Esophagus squamous epithelium (tissue), 5 donors: ENCODE measurements around the gene ODC1. TPM values are rescaled to one million over a fixed set of nuclear protein-coding genes. Genes with fewer than 3 reads are reported as not detected.

ENCODE experiments used
- DNase-seq: peaks from one replicate; lab custom pipeline; 2025; lab: John Stamatoyannopoulos, UW
- H3K27ac ChIP-seq, 4 donors: fragments of 200-600 bp; sonication (generic); one replicate each; pipeline ENCODE4 v1.5.1; 2016 to 2019; ENCODE audit warnings: mild to moderate bottlenecking in 1 of 4
- H3K27me3 ChIP-seq, 4 donors: fragments of 200-600 bp; sonication (generic); 1 replicate in 3 of 4; 2 replicates in 1 of 4; pipeline versions ENCODE4 v1.5.1 to v1.6.0; 2017 to 2021; ENCODE audit warnings: antibody characterized with exemption in 1 of 4
- H3K36me3 ChIP-seq, 3 donors: fragments of 200-600 bp; sonication (generic); one replicate each; pipeline ENCODE4 v1.5.1; 2016 to 2019
- H3K4me1 ChIP-seq, 3 donors: fragments of 200-600 bp; sonication (generic); one replicate each; pipeline ENCODE4 v1.5.1; 2017 to 2019
- H3K4me3 ChIP-seq, 4 donors: fragments of 200-600 bp; sonication (generic); 1 replicate in 3 of 4; 2 replicates in 1 of 4; pipeline ENCODE4 v1.5.1; 2016 to 2019; ENCODE audit warnings: mild to moderate bottlenecking in 2 of 4, moderate library complexity in 1 of 4
- H3K9me3 ChIP-seq, 3 donors: fragments of 200-600 bp; sonication (generic); one replicate each; pipeline ENCODE4 v1.5.1; 2016 to 2019
- POLR2A ChIP-seq, 4 donors: fragments of 450-650 bp; IDR thresholded peaks; one replicate each; pipeline ENCODE4 v1.6.1; 2017; ENCODE audit warnings: antibody characterized with exemption in 4 of 4, mild to moderate bottlenecking in 4 of 4, moderate library complexity in 3 of 4
- WGBS, 2 donors: methylation state at CpG; one replicate each; pipeline ENCODE4 v1.1.5; 2018; 5-methylcytosine and 5-hydroxymethylcytosine counted together
- intact Hi-C: fragments of 100-400 bp; cut with DNase I; formaldehyde crosslinking; loops from one replicate; pipeline ENCODE4 v1.15.0; 2022
- total RNA-seq, 4 donors: library from RNA; depleted of rRNA; stranded (reverse); fragments of >200 nt; gene quantifications; one replicate each; pipeline ENCODE4 v1.1.0, GENCODE V29; 2016
- TF ChIP-seq, protein P1 (sequence below), 6 experiments: fragments of 450-650 bp in 4 of 6; fragments of 200-600 bp in 2 of 6; sonication (generic) in 2 of 6; IDR thresholded peaks; one replicate each; pipeline ENCODE4 v1.5.1; 2016 to 2019; ENCODE audit warnings: antibody characterized with exemption in 6 of 6, mild to moderate bottlenecking in 4 of 6, moderate library complexity in 4 of 6
- donor health status: DM: yes; HTN: yes; CAD: no.

ODC1 gene
- total RNA-seq, 4 donors from 2014 or later: 14.9 to 66.8 (median 26.3) TPM

DNA sequence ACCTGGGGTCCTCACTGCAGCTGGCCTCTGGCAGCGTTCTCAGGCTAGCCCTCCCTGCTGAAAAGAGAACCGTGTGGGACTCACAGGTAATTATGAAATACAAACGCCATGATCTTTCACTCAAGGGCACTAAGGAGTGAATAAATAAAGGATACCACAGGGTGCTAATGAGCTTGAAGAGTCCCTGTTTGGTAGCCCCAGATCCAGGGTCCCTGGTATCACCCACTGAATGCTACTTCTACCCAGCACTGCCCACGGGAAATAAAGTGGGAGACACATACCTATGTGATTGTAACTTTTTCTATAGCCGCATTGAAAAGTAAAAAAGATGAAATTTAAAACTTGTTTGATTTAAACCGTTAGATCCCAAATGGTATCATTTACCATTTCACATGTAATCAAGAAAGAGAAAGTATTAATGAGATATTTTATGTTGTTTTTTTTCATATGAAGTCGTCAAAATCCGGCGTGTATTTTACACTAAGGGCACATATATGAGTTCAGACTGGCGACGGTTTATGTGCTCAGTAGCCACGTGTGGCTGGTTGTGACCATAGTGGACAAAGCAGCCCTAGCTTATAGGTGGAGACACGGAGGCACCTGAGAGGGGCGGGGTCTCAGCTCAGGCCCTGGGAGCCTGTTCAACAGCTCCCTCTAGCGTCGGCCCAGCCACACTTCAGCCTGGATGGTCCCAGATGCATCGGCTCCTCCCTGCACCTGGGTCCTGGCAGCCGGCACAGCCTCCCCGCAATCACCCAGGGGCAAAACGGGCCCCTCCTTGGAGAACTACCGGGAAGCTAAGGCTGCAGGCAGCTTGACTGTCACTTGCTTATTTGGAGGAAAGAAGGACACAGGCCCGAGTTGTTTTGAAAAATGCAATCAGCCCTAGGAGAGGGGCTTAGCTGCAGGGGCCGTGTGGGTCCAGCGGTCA, 39.2 kb downstream of the ODC1 start:
- H3K4me1 ChIP-seq: peaks cover 28 to 63% (median 52%) of the 10 kb centered on the region in 3 donors
- TF ChIP-seq, protein P1, sequence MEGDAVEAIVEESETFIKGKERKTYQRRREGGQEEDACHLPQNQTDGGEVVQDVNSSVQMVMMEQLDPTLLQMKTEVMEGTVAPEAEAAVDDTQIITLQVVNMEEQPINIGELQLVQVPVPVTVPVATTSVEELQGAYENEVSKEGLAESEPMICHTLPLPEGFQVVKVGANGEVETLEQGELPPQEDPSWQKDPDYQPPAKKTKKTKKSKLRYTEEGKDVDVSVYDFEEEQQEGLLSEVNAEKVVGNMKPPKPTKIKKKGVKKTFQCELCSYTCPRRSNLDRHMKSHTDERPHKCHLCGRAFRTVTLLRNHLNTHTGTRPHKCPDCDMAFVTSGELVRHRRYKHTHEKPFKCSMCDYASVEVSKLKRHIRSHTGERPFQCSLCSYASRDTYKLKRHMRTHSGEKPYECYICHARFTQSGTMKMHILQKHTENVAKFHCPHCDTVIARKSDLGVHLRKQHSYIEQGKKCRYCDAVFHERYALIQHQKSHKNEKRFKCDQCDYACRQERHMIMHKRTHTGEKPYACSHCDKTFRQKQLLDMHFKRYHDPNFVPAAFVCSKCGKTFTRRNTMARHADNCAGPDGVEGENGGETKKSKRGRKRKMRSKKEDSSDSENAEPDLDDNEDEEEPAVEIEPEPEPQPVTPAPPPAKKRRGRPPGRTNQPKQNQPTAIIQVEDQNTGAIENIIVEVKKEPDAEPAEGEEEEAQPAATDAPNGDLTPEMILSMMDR (IDR thresholded peaks at IDR 0.05): peak; percentile 93 to 98 (median 97)
- TF ChIP-seq POLR2A (IDR thresholded peaks at IDR 0.05): no peak
- intact Hi-C loops: loop anchor here (5.0 kb wide), 1 partner anchor 107 kb away; the partner anchor contains the start of gene HPCAL1
- H3K9me3 ChIP-seq: no peaks in the 10 kb centered on the region
- peak overlapping the region; percentile 80 to 90 (median 88) for H3K27ac ChIP-seq
- peak overlapping the region in 3 of 4 donors; percentile 18 to 52 (median 29) for H3K4me3 ChIP-seq
- 11 to 13% methylated on average over 17 to 20 of the region's 24 CpGs for WGBS, 2 donors
- peak; percentile 10 for DNase-seq
- no peaks in the 10 kb centered on the region for H3K36me3 ChIP-seq
- H3K27me3 ChIP-seq: no peaks in the 10 kb centered on the region

DNA sequence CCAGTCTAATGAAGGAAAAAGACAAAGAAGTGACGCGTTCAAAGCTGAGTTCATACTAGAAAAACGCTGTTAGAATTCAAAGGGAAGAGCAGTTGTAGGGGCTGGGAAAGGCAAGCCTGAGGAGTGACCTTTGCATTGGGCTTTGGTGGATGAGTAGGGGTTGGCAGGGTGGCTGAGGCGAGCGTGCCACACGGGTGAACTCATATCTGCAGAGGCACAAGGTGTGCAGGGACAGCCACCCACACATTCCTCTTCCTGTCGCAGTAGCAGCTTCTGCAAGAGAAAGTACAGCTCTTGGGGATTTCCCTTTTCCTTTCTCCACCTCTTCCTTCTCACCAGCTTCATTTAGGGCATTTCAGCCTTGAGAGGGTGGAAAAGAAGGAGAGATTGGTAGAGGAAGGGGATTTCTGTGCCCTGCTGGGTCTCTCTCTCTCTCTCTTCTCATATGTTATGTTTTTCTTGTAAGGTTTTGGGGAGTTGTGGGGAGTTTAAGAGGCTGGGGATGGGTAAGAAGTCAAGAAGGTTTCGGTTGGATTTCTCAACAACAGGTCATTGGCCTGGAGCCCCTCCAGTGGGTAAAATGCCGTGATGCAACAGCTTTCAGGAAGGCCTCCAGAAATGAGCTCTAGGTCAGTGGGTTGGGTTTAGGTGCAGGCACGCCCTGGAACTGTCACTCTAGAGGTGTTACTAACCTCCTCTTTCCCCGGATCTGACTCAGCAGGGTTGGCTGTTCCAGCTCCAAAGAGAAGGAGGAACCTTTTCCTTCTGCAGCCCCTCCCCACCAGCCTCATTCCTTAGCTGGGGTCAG, 40.1 kb downstream of the ODC1 start:
- Histone ChIP-seq H3K4me3 (peak overlapping the region in 3 of 4 donors; percentile 18 to 52 (median 29)), H3K36me3 (no peaks in the 10 kb centered on the region), H3K27ac (peak overlapping the region; percentile 80 to 90 (median 88)), H3K9me3 (no peaks in the 10 kb centered on the region), H3K4me1 (peaks cover 28 to 66% (median 52%) of the 10 kb centered on the region in 3 donors), H3K27me3 (no peaks in the 10 kb centered on the region)
- 27 to 28% methylated on average over 9 to 11 of the region's 11 CpGs for WGBS, 2 donors
- no peak for DNase-seq
- TF ChIP-seq, protein P1 (IDR thresholded peaks at IDR 0.05): peak in 1 of 6 experiments; percentile 12
- no peak for TF ChIP-seq POLR2A (IDR thresholded peaks at IDR 0.05)
- intact Hi-C loops: loop anchor here (5.0 kb wide), 1 partner anchor 106 kb away; the partner anchor contains the start of gene HPCAL1

DNA sequence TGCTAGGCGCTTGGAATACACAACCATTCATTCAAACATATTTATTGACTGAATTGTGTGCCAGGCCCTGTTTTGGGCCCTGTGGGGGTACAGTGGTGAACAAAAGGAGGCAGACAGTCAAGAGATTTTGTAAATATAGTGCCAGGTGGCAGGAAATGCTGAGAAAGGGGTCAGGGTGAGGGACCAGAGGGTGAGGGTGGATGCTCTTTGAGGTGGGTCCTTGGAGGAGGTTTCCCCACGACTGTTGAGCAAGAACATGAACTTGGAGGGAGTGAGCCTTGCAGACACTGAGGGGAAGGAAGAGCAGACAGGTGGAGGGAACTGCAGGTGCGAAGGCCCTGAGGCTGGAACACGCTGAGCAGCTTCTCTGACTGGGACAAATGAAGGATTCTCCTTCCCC, 40.7 kb downstream of the ODC1 start:
- intact Hi-C loops: loop anchor here (5.0 kb wide), 1 partner anchor 105 kb away; the partner anchor contains the start of gene HPCAL1
- Histone ChIP-seq H3K27me3 (no peaks in the 10 kb centered on the region), H3K36me3 (no peaks in the 10 kb centered on the region), H3K9me3 (no peaks in the 10 kb centered on the region), H3K27ac (peak overlapping the region; percentile 80 to 90 (median 88)), H3K4me1 (peaks cover 28 to 66% (median 52%) of the 10 kb centered on the region in 3 donors), H3K4me3 (peak overlapping the region in 1 of 4 donors; percentile 52)
- WGBS, 2 donors: 48 to 65% methylated on average over 4 of the region's 4 CpGs
- TF ChIP-seq POLR2A (IDR thresholded peaks at IDR 0.05): no peak
- TF ChIP-seq, protein P1 (IDR thresholded peaks at IDR 0.05): no peak
- DNase-seq: no peak

DNA sequence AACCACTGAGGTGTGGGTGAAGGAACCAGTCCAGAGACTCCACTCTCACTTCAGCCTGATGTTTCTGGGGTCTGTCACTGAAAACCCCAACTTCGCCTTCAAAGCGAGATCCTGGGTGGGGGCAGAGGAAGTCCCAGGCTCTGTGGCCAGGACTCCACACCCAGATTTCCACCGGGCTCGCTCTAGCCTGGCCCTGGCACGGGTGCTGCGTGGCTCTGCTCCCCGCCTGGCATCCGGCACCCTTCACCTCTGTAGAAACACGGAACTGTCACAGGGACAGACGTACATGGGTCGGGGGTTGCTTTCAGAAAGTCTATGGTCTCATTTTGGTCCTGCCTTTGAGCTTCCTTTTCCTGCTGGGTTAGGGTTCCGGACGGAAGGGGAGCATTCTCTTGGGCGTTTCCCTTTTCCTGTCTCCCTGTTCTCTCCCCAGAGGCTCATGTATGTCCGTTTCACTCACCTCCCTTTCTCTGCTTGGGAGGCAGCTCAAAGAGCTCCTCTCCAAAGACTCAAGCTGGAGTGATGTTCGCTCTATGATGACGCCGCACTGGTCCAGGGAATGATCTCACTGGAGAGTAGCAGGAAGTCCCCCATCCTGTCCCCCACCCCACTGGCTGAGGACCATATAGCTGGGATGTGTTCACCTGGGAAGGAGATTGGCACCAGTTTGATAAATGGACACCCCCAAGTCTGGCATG, 41.5 kb downstream of the ODC1 start:
- H3K4me1 ChIP-seq: peaks cover 28 to 67% (median 52%) of the 10 kb centered on the region in 3 donors
- no peak for DNase-seq
- intact Hi-C loops: loop anchor here (5.0 kb wide), 1 partner anchor 104 kb away; the partner anchor contains the start of gene HPCAL1

More for the DNA sequence above, 41.5 kb downstream of the ODC1 start:
- H3K27ac ChIP-seq: peak overlapping the region; percentile 18 to 90 (median 79)
- no peaks in the 10 kb centered on the region for H3K9me3 ChIP-seq
- no peak overlapping the region for H3K4me3 ChIP-seq
- H3K36me3 ChIP-seq: no peaks in the 10 kb centered on the region
- TF ChIP-seq, protein P1 (IDR thresholded peaks at IDR 0.05): no peak
- TF ChIP-seq POLR2A (IDR thresholded peaks at IDR 0.05): no peak
- no peaks in the 10 kb centered on the region for H3K27me3 ChIP-seq
- WGBS, 2 donors: 69 to 83% methylated on average over 14 to 15 of the region's 18 CpGs
